ENCODE data around the gene SIK1. TPM values are rescaled to one million over a fixed set of nuclear protein-coding genes. Genes with fewer than 3 reads are reported as not detected.
"Not testable (repeated sequence)": the region's sequence is repeated elsewhere in the genome, so short reads cannot be mapped to it uniquely, and the experiment has no call there.

The SIK1 gene
- total RNA-seq, 1 donor from 2014 or later, result 5.6 TPM

DNA sequence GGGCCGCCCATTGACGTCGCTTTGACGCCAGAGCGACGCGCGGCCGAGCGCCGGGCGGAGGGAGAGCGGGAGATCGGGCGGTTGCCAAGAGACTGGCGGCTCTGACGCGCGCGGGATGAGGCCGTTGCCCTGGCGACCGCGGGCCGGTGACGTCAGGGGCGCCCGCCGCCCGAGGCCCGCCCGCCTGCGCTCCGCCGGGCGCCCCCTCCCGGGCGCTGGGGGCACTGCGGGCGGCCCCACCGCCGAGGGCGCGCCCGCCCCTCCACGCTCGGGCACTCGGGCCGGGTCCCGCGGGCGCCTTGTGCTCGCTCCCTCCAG is 270 bp upstream of the SIK1 start:
- H3K27ac Mint-ChIP-seq; H3K27me3 Mint-ChIP-seq (ENCODE audit: low read depth); H3K4me1 Mint-ChIP-seq (ENCODE audit: low read depth); intact Hi-C loops (cut with micrococcal nuclease); H3K4me3 Mint-ChIP-seq (ENCODE audit: low read depth); DNase-seq (ENCODE audit: low spot score); H3K36me3 Mint-ChIP-seq (ENCODE audit: low read depth); H3K9me3 Mint-ChIP-seq: not testable (repeated sequence)

DNA sequence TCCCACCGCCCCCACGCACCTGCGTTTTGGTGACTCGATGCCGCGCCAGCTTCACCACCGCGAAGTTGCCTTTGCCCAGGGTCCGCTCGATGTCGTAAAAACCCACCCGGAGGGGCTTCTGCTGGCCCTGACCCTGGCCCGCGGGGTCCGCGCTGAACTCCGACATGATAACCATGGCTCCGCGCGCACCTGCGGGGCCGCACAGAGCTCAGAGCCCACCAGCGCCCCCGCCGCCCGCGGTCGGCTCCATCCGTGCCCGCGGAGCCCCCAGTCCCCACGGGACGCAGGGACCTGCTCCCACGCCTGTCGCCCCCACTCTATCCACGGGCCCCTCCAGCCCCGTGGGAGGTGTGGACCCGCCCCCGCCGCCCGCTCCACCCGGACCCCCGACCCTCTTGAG is 927 bp downstream of the SIK1 start:
- H3K27me3 Mint-ChIP-seq (ENCODE audit: low read depth); H3K4me3 Mint-ChIP-seq (ENCODE audit: low read depth); H3K9me3 Mint-ChIP-seq; H3K36me3 Mint-ChIP-seq (ENCODE audit: low read depth); H3K4me1 Mint-ChIP-seq (ENCODE audit: low read depth); H3K27ac Mint-ChIP-seq; DNase-seq (ENCODE audit: low spot score); intact Hi-C loops (cut with micrococcal nuclease): not testable (repeated sequence)

DNA sequence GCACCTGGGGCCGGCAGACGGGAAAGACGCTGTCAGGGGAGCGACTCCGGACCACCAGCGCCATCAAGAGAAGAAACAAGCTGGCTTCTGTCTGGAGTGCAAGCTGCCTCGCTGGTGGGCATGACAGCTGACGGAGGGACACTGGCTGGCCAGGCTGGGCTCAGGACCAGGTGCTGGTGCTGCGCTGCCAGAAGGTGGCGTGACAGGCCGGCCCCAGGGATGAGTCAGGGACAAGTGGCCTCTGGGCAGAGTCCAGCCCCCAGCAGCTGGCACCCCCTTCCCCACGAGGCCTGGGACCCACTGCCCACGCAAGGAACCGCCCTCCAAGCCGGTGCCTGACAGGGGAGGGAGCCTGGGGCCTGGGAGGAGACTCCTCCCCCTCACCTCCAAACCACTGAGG is 7.5 kb downstream of the SIK1 start:
- H3K9me3 Mint-ChIP-seq; DNase-seq (ENCODE audit: low spot score); H3K36me3 Mint-ChIP-seq (ENCODE audit: low read depth); H3K4me3 Mint-ChIP-seq (ENCODE audit: low read depth); H3K27me3 Mint-ChIP-seq (ENCODE audit: low read depth); H3K27ac Mint-ChIP-seq; intact Hi-C loops (cut with micrococcal nuclease); H3K4me1 Mint-ChIP-seq (ENCODE audit: low read depth): not testable (repeated sequence)

DNA sequence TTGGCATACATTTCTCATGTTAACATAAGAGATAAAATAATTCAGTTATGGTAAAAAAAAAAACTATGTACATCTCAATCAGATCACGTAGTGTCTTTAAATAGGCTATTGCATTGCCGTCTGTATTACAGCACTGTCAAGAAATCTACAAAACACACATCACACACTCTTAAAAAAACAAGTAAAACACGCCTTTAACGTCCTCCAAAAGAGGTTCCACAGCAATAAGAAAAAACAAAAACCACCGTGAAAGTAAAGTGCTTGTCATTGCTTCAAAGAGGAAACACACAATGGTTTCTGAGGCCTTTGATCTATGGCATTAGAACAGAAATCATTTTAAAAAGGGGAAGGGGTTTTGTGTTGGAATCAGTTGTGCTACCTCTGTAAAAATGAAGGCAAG is 12.4 kb downstream of the SIK1 start:
- H3K4me3 Mint-ChIP-seq (ENCODE audit: low read depth); H3K4me1 Mint-ChIP-seq (ENCODE audit: low read depth); H3K36me3 Mint-ChIP-seq (ENCODE audit: low read depth); intact Hi-C loops (cut with micrococcal nuclease); H3K27ac Mint-ChIP-seq; H3K27me3 Mint-ChIP-seq (ENCODE audit: low read depth); DNase-seq (ENCODE audit: low spot score); H3K9me3 Mint-ChIP-seq: not testable (repeated sequence)

DNA sequence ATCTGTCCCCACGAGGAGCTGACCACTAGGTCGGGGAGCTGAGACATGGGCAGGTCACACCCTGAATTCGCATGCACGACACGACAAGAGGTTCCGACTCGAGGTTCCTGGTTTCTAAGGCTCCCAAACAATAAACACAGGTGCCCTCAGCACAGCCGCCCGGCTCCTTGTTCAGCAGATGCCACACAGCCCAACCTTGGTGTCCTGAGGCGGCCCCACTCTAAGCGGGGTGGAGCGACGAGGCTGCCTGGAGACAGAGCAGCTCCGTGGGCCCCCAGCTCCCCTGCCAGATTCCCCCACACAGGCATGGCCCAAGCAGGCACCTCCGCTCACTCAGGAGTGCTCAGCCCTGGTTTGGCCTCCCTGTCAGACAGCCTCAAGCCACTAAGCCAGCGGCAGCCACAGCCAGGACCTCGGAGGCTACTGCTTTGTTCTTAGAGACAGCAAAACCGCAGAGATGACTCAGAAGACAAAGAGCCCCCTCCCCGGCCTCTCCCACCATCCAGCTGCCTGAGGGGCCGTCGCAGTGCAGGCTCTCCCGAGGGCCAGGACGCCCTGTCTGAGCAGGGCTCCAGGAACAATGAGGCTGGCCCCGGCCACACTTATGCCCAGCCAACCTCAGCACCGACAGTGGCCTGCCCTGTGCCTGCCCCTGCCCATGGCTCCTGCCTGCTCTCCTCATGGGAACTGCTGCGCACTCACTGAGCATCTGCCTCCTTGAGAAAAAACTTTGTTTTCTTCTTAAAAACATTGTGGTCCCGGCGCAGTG is 14.7 kb downstream of the SIK1 start:
- DNase-seq (ENCODE audit: low spot score); H3K4me1 Mint-ChIP-seq (ENCODE audit: low read depth); H3K4me3 Mint-ChIP-seq (ENCODE audit: low read depth); H3K9me3 Mint-ChIP-seq; H3K27me3 Mint-ChIP-seq (ENCODE audit: low read depth); H3K27ac Mint-ChIP-seq; intact Hi-C loops (cut with micrococcal nuclease); H3K36me3 Mint-ChIP-seq (ENCODE audit: low read depth): not testable (repeated sequence)

DNA sequence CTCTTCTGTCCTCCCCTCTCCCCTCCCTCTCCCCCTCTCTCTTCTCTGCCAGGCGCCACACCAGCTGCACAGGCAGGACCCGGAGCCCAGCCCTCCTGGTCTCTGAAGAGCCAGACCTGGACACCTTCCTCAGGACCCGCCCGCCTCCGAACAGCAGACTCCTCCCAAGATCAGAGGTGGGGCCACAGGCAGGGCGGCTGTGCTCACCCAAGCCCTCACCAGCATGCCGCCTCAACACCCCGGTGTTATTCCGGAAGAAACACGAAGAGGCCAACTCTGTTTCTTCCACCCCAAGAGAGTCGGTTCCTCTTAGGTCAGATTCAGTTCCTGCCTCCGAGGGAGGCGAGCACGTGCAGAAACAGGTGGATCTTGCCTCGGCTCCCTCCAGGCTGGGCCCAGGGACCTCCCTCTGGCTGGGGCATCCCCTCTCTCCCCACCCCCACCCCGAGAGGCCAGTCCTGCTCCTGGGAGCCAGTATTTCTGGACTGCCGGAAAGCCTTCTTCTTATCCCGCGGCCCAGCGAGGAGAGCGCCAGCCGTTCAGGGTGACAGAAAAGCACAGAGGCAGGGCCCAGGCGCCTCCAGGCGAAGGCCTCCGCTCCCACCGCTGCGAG is 16.4 kb downstream of the SIK1 start:
- H3K4me3 Mint-ChIP-seq (ENCODE audit: low read depth); H3K9me3 Mint-ChIP-seq; DNase-seq (ENCODE audit: low spot score); H3K27ac Mint-ChIP-seq; intact Hi-C loops (cut with micrococcal nuclease); H3K4me1 Mint-ChIP-seq (ENCODE audit: low read depth); H3K36me3 Mint-ChIP-seq (ENCODE audit: low read depth); H3K27me3 Mint-ChIP-seq (ENCODE audit: low read depth): not testable (repeated sequence)

DNA sequence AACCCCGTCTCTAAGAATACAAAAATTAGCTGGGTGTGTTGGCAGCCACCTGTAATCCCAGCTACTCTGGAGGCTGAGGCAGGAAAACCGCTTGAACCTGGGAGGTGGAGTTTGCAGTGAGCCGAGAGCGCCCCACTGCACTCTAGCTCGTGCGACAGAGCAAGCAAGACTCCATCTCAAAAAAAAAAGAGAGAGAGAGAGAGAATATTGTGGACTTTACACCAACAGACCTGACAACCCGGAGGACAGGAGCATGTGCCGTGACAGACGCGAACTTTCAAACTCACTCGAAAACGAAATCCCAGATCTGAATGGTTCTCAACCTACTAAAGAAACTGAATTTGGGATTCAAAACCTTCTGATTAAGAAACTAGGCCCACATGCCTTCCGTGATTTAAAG is 19.8 kb downstream of the SIK1 start:
- H3K27me3 Mint-ChIP-seq (ENCODE audit: low read depth); DNase-seq (ENCODE audit: low spot score); intact Hi-C loops (cut with micrococcal nuclease): not testable (repeated sequence)

DNA sequence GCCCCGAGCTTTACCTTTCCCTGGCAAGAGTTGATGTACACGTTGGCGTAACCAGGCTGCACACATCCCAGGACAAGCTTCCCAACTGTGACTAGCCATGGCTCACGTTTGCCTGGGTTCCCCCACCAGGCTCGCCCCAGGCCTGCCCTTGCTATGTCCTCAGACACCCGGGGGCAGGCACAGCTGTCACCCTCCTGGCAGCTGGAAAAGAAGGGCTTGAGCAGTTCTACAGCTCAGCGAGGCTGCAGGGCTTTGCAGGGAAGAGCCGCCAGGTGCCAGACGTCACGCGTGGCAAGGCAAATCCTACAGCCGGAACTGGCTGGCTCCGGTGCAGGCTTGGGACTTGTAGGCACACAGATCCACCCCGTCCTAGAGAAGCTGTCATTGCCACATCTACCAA is 22.5 kb downstream of the SIK1 start:
- H3K9me3 Mint-ChIP-seq; H3K27me3 Mint-ChIP-seq (ENCODE audit: low read depth); H3K36me3 Mint-ChIP-seq (ENCODE audit: low read depth); H3K4me1 Mint-ChIP-seq (ENCODE audit: low read depth); H3K4me3 Mint-ChIP-seq (ENCODE audit: low read depth); H3K27ac Mint-ChIP-seq; DNase-seq (ENCODE audit: low spot score); intact Hi-C loops (cut with micrococcal nuclease): not testable (repeated sequence)

More for the DNA sequence above, 19.8 kb downstream of the SIK1 start:
- not testable (repeated sequence) for H3K4me3 Mint-ChIP-seq (ENCODE audit: low read depth); H3K9me3 Mint-ChIP-seq; H3K27ac Mint-ChIP-seq; H3K4me1 Mint-ChIP-seq (ENCODE audit: low read depth); H3K36me3 Mint-ChIP-seq (ENCODE audit: low read depth)

DNA sequence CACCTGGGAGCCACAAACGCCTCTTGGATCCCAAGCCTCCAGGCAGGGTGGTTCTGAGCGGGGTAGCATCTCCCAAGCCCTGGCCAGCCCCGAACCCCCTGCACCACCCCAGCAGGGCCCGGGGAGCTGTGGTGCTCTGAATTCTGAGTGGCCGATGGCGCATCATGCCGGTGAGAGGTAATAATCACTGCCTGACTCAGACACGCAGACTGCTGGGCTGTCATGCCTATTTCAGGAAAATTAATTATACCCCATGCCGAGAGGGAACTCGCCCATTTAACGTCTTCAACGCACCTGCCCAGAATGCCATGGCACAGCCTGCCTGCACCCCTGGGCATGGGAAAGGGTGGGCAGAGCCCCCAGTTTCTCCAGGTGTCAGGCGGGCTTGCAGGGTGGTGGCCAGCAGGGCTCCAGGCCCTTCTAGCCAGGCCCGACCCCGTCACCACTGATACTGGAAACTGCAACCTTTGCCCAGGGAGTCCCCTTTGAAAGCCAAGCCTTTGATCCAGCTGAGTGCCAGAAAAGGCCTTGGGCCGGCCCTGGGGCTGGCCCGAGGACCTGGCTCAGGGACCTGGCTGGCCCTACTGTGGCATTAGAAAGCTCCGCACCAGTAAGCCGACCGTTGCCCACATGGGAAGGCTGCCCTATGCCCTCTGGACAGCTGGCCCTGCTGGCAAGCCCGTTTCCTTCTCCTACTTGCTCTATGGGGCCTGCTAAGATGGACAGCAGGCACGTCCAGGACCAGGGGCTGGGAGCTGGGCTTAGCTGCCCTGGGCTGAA is 23.1 kb downstream of the SIK1 start:
- H3K4me1 Mint-ChIP-seq (ENCODE audit: low read depth); H3K9me3 Mint-ChIP-seq; H3K27ac Mint-ChIP-seq; H3K4me3 Mint-ChIP-seq (ENCODE audit: low read depth); intact Hi-C loops (cut with micrococcal nuclease); H3K36me3 Mint-ChIP-seq (ENCODE audit: low read depth); DNase-seq (ENCODE audit: low spot score); H3K27me3 Mint-ChIP-seq (ENCODE audit: low read depth): not testable (repeated sequence)

DNA sequence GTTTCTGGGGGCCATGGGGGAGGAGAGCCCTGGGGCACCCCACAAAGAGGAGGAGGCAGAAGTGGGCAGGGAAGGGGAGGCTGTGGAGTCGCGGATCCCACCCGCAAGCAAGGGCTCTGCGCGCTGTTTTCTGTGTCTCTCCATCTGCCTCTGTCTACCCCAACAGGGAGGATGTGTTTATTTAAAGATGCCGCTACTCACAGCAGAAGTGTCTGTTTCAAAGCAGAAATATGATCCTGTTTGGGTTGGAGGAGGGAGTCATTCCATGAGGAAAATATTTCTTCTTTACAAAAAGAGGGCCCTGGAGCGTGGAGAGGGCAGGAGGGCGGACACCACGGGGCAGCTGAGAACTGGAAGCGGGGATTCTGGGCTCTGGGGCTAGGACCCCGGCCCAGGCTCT is 25.8 kb downstream of the SIK1 start:
- DNase-seq (ENCODE audit: low spot score); H3K27me3 Mint-ChIP-seq (ENCODE audit: low read depth); H3K4me3 Mint-ChIP-seq (ENCODE audit: low read depth); H3K36me3 Mint-ChIP-seq (ENCODE audit: low read depth); intact Hi-C loops (cut with micrococcal nuclease); H3K4me1 Mint-ChIP-seq (ENCODE audit: low read depth); H3K27ac Mint-ChIP-seq; H3K9me3 Mint-ChIP-seq: not testable (repeated sequence)

DNA sequence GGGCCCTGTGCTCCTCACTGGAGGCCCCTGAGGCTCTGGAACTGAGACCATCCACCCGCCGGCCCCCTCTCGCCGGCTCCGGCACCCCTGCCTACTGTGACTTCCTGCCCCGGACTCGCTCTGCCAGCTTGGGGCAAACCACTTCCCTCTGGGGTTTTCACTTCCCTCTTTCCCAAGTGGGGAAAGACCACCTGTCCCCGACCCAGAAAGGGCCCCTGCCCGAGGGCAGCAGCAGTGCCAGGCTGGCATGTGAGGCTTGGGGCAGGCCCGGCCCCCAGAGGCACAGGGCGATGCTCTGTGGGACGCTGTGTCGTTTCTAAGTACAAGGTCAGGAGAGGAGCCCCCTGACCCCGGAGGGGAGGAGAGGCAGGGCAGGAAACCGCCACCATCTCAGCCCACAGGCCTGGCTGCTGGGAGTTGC is 27.3 kb downstream of the SIK1 start:
- DNase-seq (ENCODE audit: low spot score); H3K27me3 Mint-ChIP-seq (ENCODE audit: low read depth); H3K4me1 Mint-ChIP-seq (ENCODE audit: low read depth); intact Hi-C loops (cut with micrococcal nuclease); H3K27ac Mint-ChIP-seq; H3K36me3 Mint-ChIP-seq (ENCODE audit: low read depth); H3K4me3 Mint-ChIP-seq (ENCODE audit: low read depth); H3K9me3 Mint-ChIP-seq: not testable (repeated sequence)

DNA sequence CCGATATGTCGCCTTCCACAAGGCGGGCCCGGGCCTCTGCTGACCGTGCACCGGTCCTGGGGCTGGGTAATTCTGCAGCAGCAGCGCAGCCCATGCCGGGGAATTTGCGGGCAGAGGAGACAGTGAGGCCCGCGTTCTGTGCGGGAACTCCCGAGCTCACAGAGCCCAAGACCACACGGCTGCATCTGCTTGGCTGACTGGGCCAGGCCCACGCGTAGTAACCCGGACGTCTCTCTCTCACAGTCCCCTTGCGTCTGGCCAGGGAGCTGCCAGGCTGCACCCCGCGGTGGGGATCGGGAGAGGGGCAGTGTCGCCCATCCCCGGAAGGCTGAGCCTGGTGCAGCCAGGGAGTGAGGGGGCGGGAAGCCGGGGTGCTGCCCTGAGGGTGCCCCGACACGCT is 27.8 kb downstream of the SIK1 start:
- H3K4me1 Mint-ChIP-seq (ENCODE audit: low read depth); H3K27me3 Mint-ChIP-seq (ENCODE audit: low read depth); H3K4me3 Mint-ChIP-seq (ENCODE audit: low read depth); DNase-seq (ENCODE audit: low spot score); H3K9me3 Mint-ChIP-seq; intact Hi-C loops (cut with micrococcal nuclease); H3K27ac Mint-ChIP-seq; H3K36me3 Mint-ChIP-seq (ENCODE audit: low read depth): not testable (repeated sequence)

DNA sequence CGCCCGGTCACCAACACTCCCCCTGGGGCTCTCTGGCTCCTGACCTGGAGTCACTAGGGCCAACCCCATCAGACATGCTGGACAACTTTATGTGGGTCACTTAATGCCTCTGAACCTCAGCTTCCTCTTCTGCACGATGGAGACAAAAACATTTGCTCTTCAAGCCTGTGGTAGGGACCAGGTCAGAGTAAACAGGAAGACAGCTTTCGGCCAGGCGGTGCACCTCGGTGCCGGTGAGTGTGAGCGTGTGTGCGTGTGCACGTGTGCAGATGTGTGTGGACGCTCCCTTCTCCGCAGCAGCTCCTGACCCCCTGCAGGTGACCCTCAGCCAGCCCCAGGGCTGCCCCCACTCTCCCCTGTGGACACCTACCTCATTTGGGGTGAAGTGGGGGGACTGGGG is 28.4 kb downstream of the SIK1 start:
- H3K27ac Mint-ChIP-seq; H3K27me3 Mint-ChIP-seq (ENCODE audit: low read depth); intact Hi-C loops (cut with micrococcal nuclease); H3K36me3 Mint-ChIP-seq (ENCODE audit: low read depth); H3K4me1 Mint-ChIP-seq (ENCODE audit: low read depth); H3K9me3 Mint-ChIP-seq; H3K4me3 Mint-ChIP-seq (ENCODE audit: low read depth); DNase-seq (ENCODE audit: low spot score): not testable (repeated sequence)
